Keratinocyte (primary cell): ENCODE measurements around the gene NOTCH1. TPM values are rescaled to one million over a fixed set of nuclear protein-coding genes. Genes with fewer than 3 reads are reported as not detected.

Source experiments
- DNase-seq: peaks from one replicate; pipeline ENCODE4 v3.0.0-alpha.2; 2011; ENCODE audit warnings: low read depth, missing footprints, low spot score
- FAIRE-seq: peaks from 2 replicates; lab custom pipeline; 2011; peaks lifted over from hg19 to GRCh38; lab: Jason Lieb, UNC
- H2AFZ ChIP-seq: 2 replicates; pipeline ENCODE4 v1.6.0; 2012; ENCODE audit warnings: low read length, control low read depth, inconsistent platforms; ENCODE audit not compliant: control insufficient read depth
- H3K27ac ChIP-seq: 2 replicates; pipeline ENCODE4 v1.5.1; 2011; ENCODE audit warnings: low read length; ENCODE audit not compliant: control insufficient read depth, insufficient read depth
- H3K27me3 ChIP-seq: 3 replicates; pipeline ENCODE4 v1.6.0; 2011; ENCODE audit warnings: low read length; ENCODE audit not compliant: control insufficient read depth, insufficient read depth; ENCODE audit errors: extremely low read depth
- H3K36me3 ChIP-seq, 2 experiments: 2 replicates in 1 of 2; 3 replicates in 1 of 2; pipeline ENCODE4 v1.5.1; 2011; ENCODE audit warnings: low read length in 2 of 2, mild to moderate bottlenecking in 1 of 2; ENCODE audit not compliant: control insufficient read depth in 2 of 2, insufficient read depth in 2 of 2; ENCODE audit errors: extremely low read depth in 1 of 2
- H3K4me1 ChIP-seq: 3 replicates; pipeline ENCODE4 v1.5.1; 2011; ENCODE audit warnings: low read length; ENCODE audit not compliant: control insufficient read depth, insufficient read depth; ENCODE audit errors: extremely low read depth
- H3K4me2 ChIP-seq: 3 replicates; pipeline ENCODE4 v1.6.0; 2011; ENCODE audit warnings: low read depth, low read length; ENCODE audit not compliant: control insufficient read depth, insufficient read depth; ENCODE audit errors: extremely low read depth
- H3K4me3 ChIP-seq, 3 experiments: fragments of 200-600 bp in 1 of 3; sonication (generic) in 1 of 3; 2 replicates in 2 of 3; 3 replicates in 1 of 3; pipeline ENCODE4 v1.5.1; 2011 to 2016; ENCODE audit warnings: low read length in 3 of 3, mild to moderate bottlenecking in 3 of 3, control low read depth in 2 of 3, inconsistent platforms in 1 of 3, low read depth in 1 of 3, mixed read lengths in 1 of 3, mixed run types in 1 of 3, moderate library complexity in 1 of 3; ENCODE audit not compliant: control insufficient read depth in 2 of 3, insufficient read depth in 2 of 3; ENCODE audit errors: extremely low read depth in 1 of 3
- H3K79me2 ChIP-seq: 2 replicates; pipeline ENCODE4 v1.6.0; 2012; ENCODE audit warnings: low read length; ENCODE audit not compliant: control insufficient read depth, insufficient read depth
- H3K9ac ChIP-seq: 3 replicates; pipeline ENCODE4 v1.6.0; 2011; ENCODE audit warnings: low read length; ENCODE audit not compliant: control insufficient read depth, insufficient read depth; ENCODE audit errors: extremely low read depth
- H3K9me1 ChIP-seq: 3 replicates; pipeline ENCODE4 v1.6.0; 2011; ENCODE audit warnings: low read length; ENCODE audit not compliant: control insufficient read depth, insufficient read depth; ENCODE audit errors: extremely low read depth
- H3K9me3 ChIP-seq: 2 replicates; pipeline ENCODE4 v1.5.1; 2012; ENCODE audit warnings: low read depth, low read length; ENCODE audit not compliant: control insufficient read depth
- H4K20me1 ChIP-seq: 3 replicates; pipeline ENCODE4 v1.6.0; 2011; ENCODE audit warnings: low read length; ENCODE audit not compliant: control insufficient read depth, insufficient read depth; ENCODE audit errors: extremely low read depth
- EZH2 ChIP-seq: IDR thresholded peaks from one replicate; pipeline ENCODE4 v1.6.1; 2012; ENCODE audit warnings: inconsistent platforms, mild to moderate bottlenecking, low read length, moderate library complexity
- dilution Hi-C: fragments of 300-500 bp; cut with MboI; formaldehyde crosslinking; loops from one replicate; pipeline ENCODE4 v1.7.0; 2020; ENCODE audit warnings: low sequenced_read_pairs; ENCODE audit not compliant: extremely low pct_ligation_motif_present
- polyA plus RNA-seq, 5 experiments: library from polyadenylated mRNA; depleted of rRNA in 3 of 5; stranded (reverse) in 3 of 5; stranded (forward) in 1 of 5; unstranded in 1 of 5; fragments of >200 nt; gene quantifications; 1 replicate in 1 of 5; 2 replicates in 3 of 5; 3 replicates in 1 of 5; pipeline versions ENCODE4 v1.2.1 to v1.2.3, GENCODE V29; 2011 to 2012; ENCODE audit warnings: missing spikeins in 2 of 5, low read depth in 1 of 5, low replicate concordance in 1 of 5
- TF ChIP-seq, protein P1 (sequence below), 3 experiments: IDR thresholded peaks in 1 of 3; conservative IDR thresholded peaks in 1 of 3; optimal IDR thresholded peaks in 1 of 3; 2 replicates in 2 of 3; 3 replicates in 1 of 3; pipeline versions ENCODE3 to v1.5.1; 2011; ENCODE audit warnings: low read length in 3 of 3, mild to moderate bottlenecking in 3 of 3, moderate library complexity in 2 of 3, control low read depth in 1 of 3, inconsistent platforms in 1 of 3; ENCODE audit not compliant: insufficient read depth in 2 of 3; ENCODE audit errors: extremely low read depth in 1 of 3

Gene NOTCH1
- polyA plus RNA-seq, 1 donor (not counting 4 experiments of a cell fraction or from before 2014, with no cell fraction given), result 6.1 TPM

DNA sequence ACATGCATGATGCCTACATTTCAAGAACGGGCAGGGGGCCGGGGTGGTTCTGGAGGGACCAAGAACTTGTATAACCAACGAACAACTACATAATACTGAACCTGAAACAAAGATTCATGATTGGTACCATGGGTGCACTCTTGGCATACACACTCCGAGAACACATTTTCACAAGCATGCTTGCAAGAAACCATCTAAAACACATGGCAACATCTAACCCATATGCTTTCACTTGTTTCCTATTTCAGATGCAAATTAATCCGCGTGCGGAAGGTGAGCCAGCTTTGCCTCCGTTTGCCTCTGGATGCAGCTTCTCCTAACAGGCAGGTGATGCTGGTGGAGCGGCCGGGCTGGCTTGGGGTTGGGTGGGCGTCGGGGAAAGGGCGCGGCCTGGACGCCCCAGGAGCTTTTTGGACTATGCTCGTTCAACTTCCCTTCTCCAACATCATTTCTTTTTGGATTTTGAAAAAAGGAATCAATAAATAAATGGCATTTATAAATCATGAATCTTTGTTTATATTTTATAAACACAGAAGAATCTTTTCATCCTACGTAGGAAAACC is 50.5 kb downstream of the NOTCH1 start:
- no peaks in the 10 kb centered on the region for H3K27me3 ChIP-seq
- no peak overlapping the region for H3K4me3 ChIP-seq
- no peaks in the 10 kb centered on the region for H3K4me1 ChIP-seq
- H3K9ac ChIP-seq, result no peak overlapping the region
- peaks cover 8% of the 10 kb centered on the region for H4K20me1 ChIP-seq
- dilution Hi-C loops, result no loop called here
- TF ChIP-seq, protein P1, sequence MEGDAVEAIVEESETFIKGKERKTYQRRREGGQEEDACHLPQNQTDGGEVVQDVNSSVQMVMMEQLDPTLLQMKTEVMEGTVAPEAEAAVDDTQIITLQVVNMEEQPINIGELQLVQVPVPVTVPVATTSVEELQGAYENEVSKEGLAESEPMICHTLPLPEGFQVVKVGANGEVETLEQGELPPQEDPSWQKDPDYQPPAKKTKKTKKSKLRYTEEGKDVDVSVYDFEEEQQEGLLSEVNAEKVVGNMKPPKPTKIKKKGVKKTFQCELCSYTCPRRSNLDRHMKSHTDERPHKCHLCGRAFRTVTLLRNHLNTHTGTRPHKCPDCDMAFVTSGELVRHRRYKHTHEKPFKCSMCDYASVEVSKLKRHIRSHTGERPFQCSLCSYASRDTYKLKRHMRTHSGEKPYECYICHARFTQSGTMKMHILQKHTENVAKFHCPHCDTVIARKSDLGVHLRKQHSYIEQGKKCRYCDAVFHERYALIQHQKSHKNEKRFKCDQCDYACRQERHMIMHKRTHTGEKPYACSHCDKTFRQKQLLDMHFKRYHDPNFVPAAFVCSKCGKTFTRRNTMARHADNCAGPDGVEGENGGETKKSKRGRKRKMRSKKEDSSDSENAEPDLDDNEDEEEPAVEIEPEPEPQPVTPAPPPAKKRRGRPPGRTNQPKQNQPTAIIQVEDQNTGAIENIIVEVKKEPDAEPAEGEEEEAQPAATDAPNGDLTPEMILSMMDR (optimal IDR thresholded peaks at IDR 0.05 in 1 of 3, IDR thresholded peaks at IDR 0.05 in 1 of 3, conservative IDR thresholded peaks at IDR 0.05 in 1 of 3; ENCODE audit: extremely low read depth in 1 of 3, insufficient read depth in 2 of 3, low read length in 3 of 3), result no peak
- no peak for TF ChIP-seq EZH2
- no peak overlapping the region for H2AFZ ChIP-seq
- no peaks in the 10 kb centered on the region for H3K9me1 ChIP-seq
- peaks cover 19 to 36% of the 10 kb centered on the region in 2 experiments for H3K36me3 ChIP-seq
- no peaks in the 10 kb centered on the region for H3K79me2 ChIP-seq
- H3K9me3 ChIP-seq, result no peaks in the 10 kb centered on the region
- FAIRE-seq, result no peak
- DNase-seq, result no peak
- H3K4me2 ChIP-seq, result no peak overlapping the region
- no peak overlapping the region for H3K27ac ChIP-seq

DNA sequence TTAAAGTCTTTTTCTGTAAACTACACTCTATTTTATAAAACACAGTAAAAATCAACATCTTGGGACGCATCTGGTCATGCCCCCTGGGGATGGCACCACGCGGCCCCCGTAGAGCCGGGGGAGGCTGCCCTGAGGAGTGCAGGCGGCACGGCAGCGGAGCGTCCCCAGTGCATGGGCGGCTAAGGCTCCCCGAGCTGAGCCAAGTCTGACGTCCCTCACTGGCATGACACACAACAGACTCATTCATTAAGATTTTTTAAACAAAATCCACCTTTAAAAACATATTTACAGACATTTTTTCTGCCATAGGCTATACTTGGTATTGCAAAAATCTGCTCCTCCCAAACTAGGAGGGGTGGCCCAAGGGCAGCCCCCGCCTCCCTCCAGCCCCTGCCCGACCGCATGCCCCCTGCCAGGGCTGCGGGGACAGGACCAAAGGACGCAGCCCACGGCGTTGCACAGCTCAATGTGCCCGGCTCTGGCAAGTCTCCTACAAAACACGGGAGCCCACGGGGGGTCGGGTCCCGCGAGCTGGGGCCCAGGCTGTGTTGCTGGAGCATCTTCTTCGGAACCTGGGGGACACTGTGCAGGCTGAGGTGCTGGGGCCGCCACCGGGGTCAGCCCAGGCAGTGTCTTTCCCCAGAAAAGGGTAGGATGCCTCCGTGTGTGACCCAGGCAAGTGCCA is 51.2 kb downstream of the NOTCH1 start:
- H3K27me3 ChIP-seq, result no peaks in the 10 kb centered on the region
- peaks cover 16 to 30% of the 10 kb centered on the region in 2 experiments for H3K36me3 ChIP-seq
- H3K4me3 ChIP-seq, result no peak overlapping the region
- H4K20me1 ChIP-seq, result peaks cover 8% of the 10 kb centered on the region
- no peak overlapping the region for H3K4me2 ChIP-seq
- no peaks in the 10 kb centered on the region for H3K4me1 ChIP-seq
- FAIRE-seq (no peak), DNase-seq (no peak)
- H2AFZ ChIP-seq, result no peak overlapping the region
- no peak overlapping the region for H3K9ac ChIP-seq
- TF ChIP-seq, protein P1 (optimal IDR thresholded peaks at IDR 0.05 in 1 of 3, IDR thresholded peaks at IDR 0.05 in 1 of 3, conservative IDR thresholded peaks at IDR 0.05 in 1 of 3; ENCODE audit: extremely low read depth in 1 of 3, insufficient read depth in 2 of 3, low read length in 3 of 3), result no peak
- no peak for TF ChIP-seq EZH2
- H3K27ac ChIP-seq, result no peak overlapping the region
- dilution Hi-C loops, result no loop called here
- no peaks in the 10 kb centered on the region for H3K79me2 ChIP-seq
- no peaks in the 10 kb centered on the region for H3K9me1 ChIP-seq
- H3K9me3 ChIP-seq, result no peaks in the 10 kb centered on the region
